ENCODE data around the gene HSD11B2.

DNA sequence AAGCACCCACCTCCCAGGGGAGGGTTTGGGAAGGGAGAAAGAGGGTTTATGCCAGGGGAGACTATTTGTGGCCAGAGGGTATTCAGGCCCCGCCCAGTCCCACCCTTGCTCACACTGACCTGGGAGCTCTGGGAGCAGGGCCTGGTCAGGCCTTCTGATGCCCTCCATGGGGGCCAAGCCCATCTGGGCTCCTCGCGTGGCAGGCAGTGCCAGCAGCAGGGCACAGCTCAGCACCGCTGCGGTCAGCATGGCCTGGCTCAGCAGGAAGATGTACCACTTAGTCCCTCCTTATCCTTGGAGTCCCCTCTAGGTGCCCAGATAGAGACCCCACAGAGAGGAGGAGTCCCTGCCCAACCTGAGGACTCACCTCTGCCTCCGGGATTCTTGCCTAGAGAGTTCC lies 52.2 kb downstream of the HSD11B2 start, which contains the start of gene AGRP:
- TF ChIP-seq, protein P1, sequence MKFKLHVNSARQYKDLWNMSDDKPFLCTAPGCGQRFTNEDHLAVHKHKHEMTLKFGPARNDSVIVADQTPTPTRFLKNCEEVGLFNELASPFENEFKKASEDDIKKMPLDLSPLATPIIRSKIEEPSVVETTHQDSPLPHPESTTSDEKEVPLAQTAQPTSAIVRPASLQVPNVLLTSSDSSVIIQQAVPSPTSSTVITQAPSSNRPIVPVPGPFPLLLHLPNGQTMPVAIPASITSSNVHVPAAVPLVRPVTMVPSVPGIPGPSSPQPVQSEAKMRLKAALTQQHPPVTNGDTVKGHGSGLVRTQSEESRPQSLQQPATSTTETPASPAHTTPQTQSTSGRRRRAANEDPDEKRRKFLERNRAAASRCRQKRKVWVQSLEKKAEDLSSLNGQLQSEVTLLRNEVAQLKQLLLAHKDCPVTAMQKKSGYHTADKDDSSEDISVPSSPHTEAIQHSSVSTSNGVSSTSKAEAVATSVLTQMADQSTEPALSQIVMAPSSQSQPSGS (tag by site-specific recombination; IDR thresholded peaks at IDR 0.05; ENCODE audit: low read depth) = no peak
- TF ChIP-seq ZNF529 (tag by site-specific recombination; IDR thresholded peaks at IDR 0.05; ENCODE audit: insufficient replicate concordance) (no peak), ZNF302 (tag by site-specific recombination; IDR thresholded peaks at IDR 0.05; ENCODE audit: low read depth) (no peak), SP3 (tag by site-specific recombination; IDR thresholded peaks at IDR 0.05) (no peak), ZNF549 (tag by site-specific recombination; IDR thresholded peaks at IDR 0.05) (no peak), ZNF571 (tag by site-specific recombination; IDR thresholded peaks at IDR 0.05) (no peak), ZNF664 (tag by site-specific recombination; IDR thresholded peaks at IDR 0.05) (no peak), BCL11A (tag by site-specific recombination; IDR thresholded peaks at IDR 0.05; ENCODE audit: low read depth) (no peak), ZNF16 (tag by site-specific recombination; IDR thresholded peaks at IDR 0.05; ENCODE audit: low read depth) (no peak), ZNF335 (tag by site-specific recombination; conservative IDR thresholded peaks at IDR 0.05) (no peak)
- TF ChIP-seq, protein P2, sequence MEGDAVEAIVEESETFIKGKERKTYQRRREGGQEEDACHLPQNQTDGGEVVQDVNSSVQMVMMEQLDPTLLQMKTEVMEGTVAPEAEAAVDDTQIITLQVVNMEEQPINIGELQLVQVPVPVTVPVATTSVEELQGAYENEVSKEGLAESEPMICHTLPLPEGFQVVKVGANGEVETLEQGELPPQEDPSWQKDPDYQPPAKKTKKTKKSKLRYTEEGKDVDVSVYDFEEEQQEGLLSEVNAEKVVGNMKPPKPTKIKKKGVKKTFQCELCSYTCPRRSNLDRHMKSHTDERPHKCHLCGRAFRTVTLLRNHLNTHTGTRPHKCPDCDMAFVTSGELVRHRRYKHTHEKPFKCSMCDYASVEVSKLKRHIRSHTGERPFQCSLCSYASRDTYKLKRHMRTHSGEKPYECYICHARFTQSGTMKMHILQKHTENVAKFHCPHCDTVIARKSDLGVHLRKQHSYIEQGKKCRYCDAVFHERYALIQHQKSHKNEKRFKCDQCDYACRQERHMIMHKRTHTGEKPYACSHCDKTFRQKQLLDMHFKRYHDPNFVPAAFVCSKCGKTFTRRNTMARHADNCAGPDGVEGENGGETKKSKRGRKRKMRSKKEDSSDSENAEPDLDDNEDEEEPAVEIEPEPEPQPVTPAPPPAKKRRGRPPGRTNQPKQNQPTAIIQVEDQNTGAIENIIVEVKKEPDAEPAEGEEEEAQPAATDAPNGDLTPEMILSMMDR (tag by site-specific recombination; IDR thresholded peaks at IDR 0.05) = no peak
- TF ChIP-seq, protein P3, sequence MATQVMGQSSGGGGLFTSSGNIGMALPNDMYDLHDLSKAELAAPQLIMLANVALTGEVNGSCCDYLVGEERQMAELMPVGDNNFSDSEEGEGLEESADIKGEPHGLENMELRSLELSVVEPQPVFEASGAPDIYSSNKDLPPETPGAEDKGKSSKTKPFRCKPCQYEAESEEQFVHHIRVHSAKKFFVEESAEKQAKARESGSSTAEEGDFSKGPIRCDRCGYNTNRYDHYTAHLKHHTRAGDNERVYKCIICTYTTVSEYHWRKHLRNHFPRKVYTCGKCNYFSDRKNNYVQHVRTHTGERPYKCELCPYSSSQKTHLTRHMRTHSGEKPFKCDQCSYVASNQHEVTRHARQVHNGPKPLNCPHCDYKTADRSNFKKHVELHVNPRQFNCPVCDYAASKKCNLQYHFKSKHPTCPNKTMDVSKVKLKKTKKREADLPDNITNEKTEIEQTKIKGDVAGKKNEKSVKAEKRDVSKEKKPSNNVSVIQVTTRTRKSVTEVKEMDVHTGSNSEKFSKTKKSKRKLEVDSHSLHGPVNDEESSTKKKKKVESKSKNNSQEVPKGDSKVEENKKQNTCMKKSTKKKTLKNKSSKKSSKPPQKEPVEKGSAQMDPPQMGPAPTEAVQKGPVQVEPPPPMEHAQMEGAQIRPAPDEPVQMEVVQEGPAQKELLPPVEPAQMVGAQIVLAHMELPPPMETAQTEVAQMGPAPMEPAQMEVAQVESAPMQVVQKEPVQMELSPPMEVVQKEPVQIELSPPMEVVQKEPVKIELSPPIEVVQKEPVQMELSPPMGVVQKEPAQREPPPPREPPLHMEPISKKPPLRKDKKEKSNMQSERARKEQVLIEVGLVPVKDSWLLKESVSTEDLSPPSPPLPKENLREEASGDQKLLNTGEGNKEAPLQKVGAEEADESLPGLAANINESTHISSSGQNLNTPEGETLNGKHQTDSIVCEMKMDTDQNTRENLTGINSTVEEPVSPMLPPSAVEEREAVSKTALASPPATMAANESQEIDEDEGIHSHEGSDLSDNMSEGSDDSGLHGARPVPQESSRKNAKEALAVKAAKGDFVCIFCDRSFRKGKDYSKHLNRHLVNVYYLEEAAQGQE (tag by site-specific recombination; IDR thresholded peaks at IDR 0.05) = no peak
- TF ChIP-seq, protein P4, sequence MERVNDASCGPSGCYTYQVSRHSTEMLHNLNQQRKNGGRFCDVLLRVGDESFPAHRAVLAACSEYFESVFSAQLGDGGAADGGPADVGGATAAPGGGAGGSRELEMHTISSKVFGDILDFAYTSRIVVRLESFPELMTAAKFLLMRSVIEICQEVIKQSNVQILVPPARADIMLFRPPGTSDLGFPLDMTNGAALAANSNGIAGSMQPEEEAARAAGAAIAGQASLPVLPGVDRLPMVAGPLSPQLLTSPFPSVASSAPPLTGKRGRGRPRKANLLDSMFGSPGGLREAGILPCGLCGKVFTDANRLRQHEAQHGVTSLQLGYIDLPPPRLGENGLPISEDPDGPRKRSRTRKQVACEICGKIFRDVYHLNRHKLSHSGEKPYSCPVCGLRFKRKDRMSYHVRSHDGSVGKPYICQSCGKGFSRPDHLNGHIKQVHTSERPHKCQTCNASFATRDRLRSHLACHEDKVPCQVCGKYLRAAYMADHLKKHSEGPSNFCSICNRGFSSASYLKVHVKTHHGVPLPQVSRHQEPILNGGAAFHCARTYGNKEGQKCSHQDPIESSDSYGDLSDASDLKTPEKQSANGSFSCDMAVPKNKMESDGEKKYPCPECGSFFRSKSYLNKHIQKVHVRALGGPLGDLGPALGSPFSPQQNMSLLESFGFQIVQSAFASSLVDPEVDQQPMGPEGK (tag by site-specific recombination; IDR thresholded peaks at IDR 0.05) = no peak
- TF ChIP-seq, protein P5, sequence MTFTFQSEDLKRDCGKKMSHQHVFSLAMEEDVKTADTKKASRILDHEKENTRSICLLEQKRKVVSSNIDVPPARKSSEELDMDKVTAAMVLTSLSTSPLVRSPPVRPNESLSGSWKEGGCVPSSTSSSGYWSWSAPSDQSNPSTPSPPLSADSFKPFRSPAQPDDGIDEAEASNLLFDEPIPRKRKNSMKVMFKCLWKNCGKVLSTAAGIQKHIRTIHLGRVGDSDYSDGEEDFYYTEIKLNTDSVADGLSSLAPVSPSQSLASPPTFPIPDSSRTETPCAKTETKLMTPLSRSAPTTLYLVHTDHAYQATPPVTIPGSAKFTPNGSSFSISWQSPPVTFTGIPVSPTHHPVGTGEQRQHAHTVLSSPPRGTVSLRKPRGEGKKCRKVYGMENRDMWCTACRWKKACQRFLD (tag by site-specific recombination; IDR thresholded peaks at IDR 0.05) = no peak

Data from HEK293 (cell line).